H9 (cell line): ENCODE data around the gene CDC25C. TPM values are rescaled to one million over a fixed set of nuclear protein-coding genes. Genes with fewer than 3 reads are reported as not detected.

Experiments used
- DNase-seq: peaks from one replicate; pipeline ENCODE4 v3.0.0-alpha.2; 2017
- H2AFZ ChIP-seq: one replicate; pipeline ENCODE4 v1.6.1; 2013; ENCODE audit warnings: mild to moderate bottlenecking, low read length, control low read depth, moderate library complexity
- H2AK5ac ChIP-seq: 2 replicates; pipeline ENCODE4 v1.6.1; 2013; ENCODE audit warnings: low read length, control low read depth, mixed read lengths; ENCODE audit not compliant: insufficient read length
- H2BK120ac ChIP-seq: one replicate; pipeline ENCODE4 v1.6.1; 2013; ENCODE audit warnings: low read depth, mild to moderate bottlenecking, low read length, control low read depth, inconsistent platforms; ENCODE audit not compliant: poor library complexity, severe bottlenecking
- H2BK12ac ChIP-seq: 2 replicates; pipeline ENCODE4 v1.6.1; 2013; ENCODE audit warnings: low read length, control low read depth, mixed read lengths, low read depth; ENCODE audit not compliant: insufficient read length
- H2BK15ac ChIP-seq: 2 replicates; pipeline ENCODE4 v1.6.1; 2013; ENCODE audit warnings: low read depth, low read length, control low read depth
- H2BK20ac ChIP-seq: one replicate; pipeline ENCODE4 v1.6.1; 2013; ENCODE audit warnings: low read depth, mild to moderate bottlenecking, low read length, control low read depth, inconsistent platforms; ENCODE audit not compliant: poor library complexity, severe bottlenecking
- H2BK5ac ChIP-seq: 2 replicates; pipeline ENCODE4 v1.6.1; 2013; ENCODE audit warnings: low read length, control low read depth, mixed read lengths; ENCODE audit not compliant: insufficient read length
- H3K14ac ChIP-seq: 2 replicates; pipeline ENCODE4 v1.6.1; 2013; ENCODE audit warnings: low read length, control low read depth; ENCODE audit not compliant: insufficient read depth
- H3K18ac ChIP-seq: 2 replicates; pipeline ENCODE4 v1.6.1; 2013; ENCODE audit warnings: low read depth, mild to moderate bottlenecking, mixed read lengths, low read length, control low read depth; ENCODE audit not compliant: insufficient read length
- H3K23ac ChIP-seq: 2 replicates; pipeline ENCODE4 v1.6.1; 2013; ENCODE audit warnings: low read length, control low read depth, mixed read lengths, low read depth; ENCODE audit not compliant: insufficient read length
- H3K23me2 ChIP-seq: 2 replicates; pipeline ENCODE4 v1.6.1; 2013; ENCODE audit warnings: low read depth, mild to moderate bottlenecking, mixed read lengths, low read length, control low read depth; ENCODE audit not compliant: insufficient read length, poor library complexity, severe bottlenecking
- H3K27ac ChIP-seq: 2 replicates; pipeline ENCODE4 v1.5.1; 2013; ENCODE audit warnings: low read length, control low read depth, mixed read lengths, low read depth; ENCODE audit not compliant: insufficient read length
- H3K27me3 ChIP-seq: 2 replicates; pipeline ENCODE4 v1.6.1; 2013; ENCODE audit warnings: low read length, control low read depth, inconsistent platforms; ENCODE audit not compliant: insufficient read depth
- H3K4ac ChIP-seq: 2 replicates; pipeline ENCODE4 v1.6.1; 2013; ENCODE audit warnings: low read depth, mild to moderate bottlenecking, control low read depth, inconsistent platforms, low read length, moderate library complexity
- H3K4me1 ChIP-seq: 2 replicates; pipeline ENCODE4 v1.6.1; 2013; ENCODE audit warnings: low read length, control low read depth, inconsistent platforms; ENCODE audit not compliant: insufficient read depth
- H3K4me2 ChIP-seq: 2 replicates; pipeline ENCODE4 v1.6.1; 2013; ENCODE audit warnings: low read length, control low read depth, mixed read lengths; ENCODE audit not compliant: insufficient read length, insufficient read depth
- H3K56ac ChIP-seq: 2 replicates; pipeline ENCODE4 v1.6.1; 2013; ENCODE audit warnings: low read depth, mild to moderate bottlenecking, mixed read lengths, low read length, control low read depth; ENCODE audit not compliant: insufficient read length
- H3K79me1 ChIP-seq: 2 replicates; pipeline ENCODE4 v1.6.1; 2013; ENCODE audit warnings: low read depth, mild to moderate bottlenecking, moderate library complexity, low read length, control low read depth, inconsistent platforms; ENCODE audit not compliant: insufficient read depth, poor library complexity, severe bottlenecking
- H3K79me2 ChIP-seq: 2 replicates; pipeline ENCODE4 v1.6.1; 2013; ENCODE audit warnings: low read length, control low read depth, inconsistent platforms; ENCODE audit not compliant: insufficient read depth
- H3K9ac ChIP-seq: 2 replicates; pipeline ENCODE4 v1.6.1; 2013; ENCODE audit warnings: low read length, control low read depth, mixed read lengths; ENCODE audit not compliant: insufficient read length; ENCODE audit errors: extremely low read depth
- H3K9me3 ChIP-seq: one replicate; pipeline ENCODE4 v1.6.1; 2013; ENCODE audit warnings: low read depth, low read length, inconsistent platforms; ENCODE audit not compliant: control insufficient read depth
- H3T11ph ChIP-seq: one replicate; pipeline ENCODE4 v1.6.1; 2013; ENCODE audit warnings: mild to moderate bottlenecking, low read length, control low read depth, inconsistent platforms
- H4K20me1 ChIP-seq: one replicate; pipeline ENCODE4 v1.6.1; 2013; ENCODE audit not compliant: control insufficient read depth, insufficient read length, insufficient read depth
- H4K5ac ChIP-seq: 2 replicates; pipeline ENCODE4 v1.6.1; 2013; ENCODE audit warnings: low read depth, mild to moderate bottlenecking, mixed read lengths, low read length, control low read depth; ENCODE audit not compliant: insufficient read length
- H4K8ac ChIP-seq: replicated peaks from 2 replicates; pipeline ENCODE4 v1.6.1; 2013; ENCODE audit warnings: low read length, control low read depth, mixed read lengths, low read depth; ENCODE audit not compliant: insufficient read length
- H4K91ac ChIP-seq: 2 replicates; pipeline ENCODE4 v1.6.1; 2013; ENCODE audit warnings: low read depth, mild to moderate bottlenecking, moderate library complexity, mixed read lengths, low read length, control low read depth; ENCODE audit not compliant: insufficient read length
- H3K27ac Mint-ChIP-seq, 3 experiments: 2 replicates in 2 of 3; 3 replicates in 1 of 3; pipeline ENCODE4 v1.8.0; 2020 to 2021; ENCODE audit warnings: mixed read lengths in 3 of 3, mild to moderate bottlenecking in 1 of 3, moderate library complexity in 1 of 3
- H3K27me3 Mint-ChIP-seq: 2 replicates; pipeline ENCODE4 v1.8.0; 2021; ENCODE audit warnings: low read depth, mild to moderate bottlenecking, moderate library complexity, mixed read lengths
- H3K36me3 Mint-ChIP-seq, 3 experiments: 2 replicates in 2 of 3; 3 replicates in 1 of 3; pipeline ENCODE4 v1.8.0; 2020 to 2021; ENCODE audit warnings: low read depth in 3 of 3, mixed read lengths in 3 of 3; ENCODE audit not compliant: insufficient read depth in 1 of 3
- H3K4me1 Mint-ChIP-seq, 2 experiments: 2 replicates each; pipeline ENCODE4 v1.8.0; 2020; ENCODE audit warnings: mixed read lengths in 2 of 2
- H3K4me3 Mint-ChIP-seq, 2 experiments: 2 replicates in 1 of 2; 3 replicates in 1 of 2; pipeline ENCODE4 v1.8.0; 2020 to 2021; ENCODE audit warnings: mild to moderate bottlenecking in 2 of 2, mixed read lengths in 2 of 2, moderate library complexity in 1 of 2
- H3K9me3 Mint-ChIP-seq, 2 experiments: 2 replicates in 1 of 2; 3 replicates in 1 of 2; pipeline ENCODE4 v1.8.0; 2020; ENCODE audit warnings: mild to moderate bottlenecking in 2 of 2, mixed read lengths in 2 of 2, moderate library complexity in 1 of 2
- WGBS: extraction: QIAGEN DNeasy Blood & Tissue Kit; methylation state at CpG from one replicate; pipeline ENCODE4 v1.1.7; 2013; ENCODE audit warnings: missing lambda C conversion rate, low lambda C conversion rate, mixed read lengths; ENCODE audit not compliant: insufficient read length; ENCODE audit errors: extremely low coverage; 5-methylcytosine and 5-hydroxymethylcytosine counted together
- total RNA-seq: library from RNA; stranded (reverse); gene quantifications from 2 replicates; pipeline ENCODE4 v1.2.1, GENCODE V29; 2021
- TF ChIP-seq, protein P1 (sequence below): fragments of 200-600 bp; sonication (generic); conservative IDR thresholded peaks from 3 replicates; pipeline ENCODE4 v1.8.0; 2021; ENCODE audit warnings: antibody characterized with exemption, mild to moderate bottlenecking

Gene CDC25C
- total RNA-seq, 1 experiment from 2014 or later = 22.8 TPM

DNA sequence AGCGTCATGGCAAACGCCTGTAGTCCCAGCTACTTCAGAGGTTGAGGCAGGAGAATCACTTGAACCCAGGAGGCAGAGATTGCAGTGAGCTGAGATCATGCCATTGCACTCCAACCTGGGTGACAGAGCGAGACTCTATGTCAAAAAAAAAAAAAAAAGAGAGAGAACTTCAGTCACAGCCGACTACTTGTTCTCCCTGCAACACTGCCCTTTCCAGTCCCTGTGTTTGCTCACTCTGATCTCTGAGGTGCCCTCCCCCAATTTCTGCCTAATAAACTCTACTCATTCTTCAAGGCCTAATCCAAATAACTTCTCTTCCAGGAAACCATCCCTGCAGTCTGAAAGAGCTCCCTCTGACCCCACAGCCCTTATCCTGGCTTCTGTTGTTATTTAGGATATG, 85.3 kb downstream of the CDC25C start:
- Histone ChIP-seq H3K27ac (no peak overlapping the region), H3K9ac (no peak overlapping the region), H3K9me3 (no peaks in the 10 kb centered on the region), H3K79me1 (no peaks in the 10 kb centered on the region), H4K20me1 (no peaks in the 10 kb centered on the region), H3K4ac (no peak overlapping the region), H2AK5ac (no peak overlapping the region), H2BK15ac (no peak overlapping the region), H4K91ac (no peak overlapping the region), H3K4me1 (no peaks in the 10 kb centered on the region; the same call in 1 of the 2 replicates), H3K56ac (no peak overlapping the region), H2BK12ac (no peak overlapping the region), H2BK5ac (no peak overlapping the region), H2AFZ (no peak overlapping the region), H2BK20ac (no peak overlapping the region), H4K8ac (no peak overlapping the region), H3K23me2 (peaks cover 3% of the 10 kb centered on the region), H3K14ac (no peak overlapping the region), H3K18ac (no peak overlapping the region), H3K79me2 (no peaks in the 10 kb centered on the region), H4K5ac (no peak overlapping the region), H3K4me2 (no peak overlapping the region), H3K27me3 (peaks cover 5% of the 10 kb centered on the region; the same call in 1 of the 2 replicates), H2BK120ac (no peak overlapping the region), H3K23ac (no peak overlapping the region), H3T11ph (no peak overlapping the region)
- Mint-ChIP-seq H3K36me3 (no peaks in the 10 kb centered on the region), H3K27me3 (peaks cover 29% of the 10 kb centered on the region), H3K4me1 (peaks cover 17 to 30% of the 10 kb centered on the region in 2 experiments), H3K4me3 (no peak overlapping the region), H3K9me3 (no peaks in the 10 kb centered on the region), H3K27ac (no peak overlapping the region)
- TF ChIP-seq, protein P1, sequence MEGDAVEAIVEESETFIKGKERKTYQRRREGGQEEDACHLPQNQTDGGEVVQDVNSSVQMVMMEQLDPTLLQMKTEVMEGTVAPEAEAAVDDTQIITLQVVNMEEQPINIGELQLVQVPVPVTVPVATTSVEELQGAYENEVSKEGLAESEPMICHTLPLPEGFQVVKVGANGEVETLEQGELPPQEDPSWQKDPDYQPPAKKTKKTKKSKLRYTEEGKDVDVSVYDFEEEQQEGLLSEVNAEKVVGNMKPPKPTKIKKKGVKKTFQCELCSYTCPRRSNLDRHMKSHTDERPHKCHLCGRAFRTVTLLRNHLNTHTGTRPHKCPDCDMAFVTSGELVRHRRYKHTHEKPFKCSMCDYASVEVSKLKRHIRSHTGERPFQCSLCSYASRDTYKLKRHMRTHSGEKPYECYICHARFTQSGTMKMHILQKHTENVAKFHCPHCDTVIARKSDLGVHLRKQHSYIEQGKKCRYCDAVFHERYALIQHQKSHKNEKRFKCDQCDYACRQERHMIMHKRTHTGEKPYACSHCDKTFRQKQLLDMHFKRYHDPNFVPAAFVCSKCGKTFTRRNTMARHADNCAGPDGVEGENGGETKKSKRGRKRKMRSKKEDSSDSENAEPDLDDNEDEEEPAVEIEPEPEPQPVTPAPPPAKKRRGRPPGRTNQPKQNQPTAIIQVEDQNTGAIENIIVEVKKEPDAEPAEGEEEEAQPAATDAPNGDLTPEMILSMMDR = no peak
- WGBS = no CpG with 5 or more reads among the region's 4 CpGs
- DNase-seq = no peak
